Measurements from ENCODE around the gene MZF1. TPM values are rescaled to one million over a fixed set of nuclear protein-coding genes. Genes with fewer than 3 reads are reported as not detected.
"Not testable (repeated sequence)": the region's sequence is repeated elsewhere in the genome, so short reads cannot be mapped to it uniquely, and the experiment has no call there.

Gene MZF1
- polyA plus RNA-seq, 1 donor (not counting 4 experiments of a cell fraction or from before 2014, with no cell fraction given): 7.4 TPM

GRCh38 chr19:58543826-58544590 is 29.1 kb downstream of the MZF1 start, which contains the start of gene TRIM28:
TRIM28 (plus strand) TSS chr19:58544064; CDS start chr19:58544758, 694 bp downstream.
- H3K4me2 ChIP-seq (ENCODE audit: control insufficient read depth, extremely low read depth, insufficient read depth, low read depth, low read length): peak within 1 kb of the TSS; percentile 97
- no peaks in the 10 kb centered on the region for H3K9me3 ChIP-seq (ENCODE audit: control insufficient read depth, low read depth, low read length)
- peaks cover 23 to 33% of the 10 kb centered on the region in 2 experiments for H3K36me3 ChIP-seq (ENCODE audit: control insufficient read depth in 2 of 2, extremely low read depth in 1 of 2, insufficient read depth in 2 of 2, low read length in 2 of 2)
- peaks cover 9% of the 10 kb centered on the region for H3K9me1 ChIP-seq (ENCODE audit: control insufficient read depth, extremely low read depth, insufficient read depth, low read length)
- H3K27me3 ChIP-seq (ENCODE audit: control insufficient read depth, extremely low read depth, insufficient read depth, low read length): peaks cover 7% of the 10 kb centered on the region
- peaks cover 37% of the 10 kb centered on the region for H4K20me1 ChIP-seq (ENCODE audit: control insufficient read depth, extremely low read depth, insufficient read depth, low read length)
- peak within 1 kb of the TSS; percentile 80 for H2AFZ ChIP-seq (ENCODE audit: control insufficient read depth, low read length)
- TF ChIP-seq EZH2 (IDR thresholded peaks at IDR 0.05; ENCODE audit: low read length) (no peak), CTCF (optimal IDR thresholded peaks at IDR 0.05 in 1 of 3, IDR thresholded peaks at IDR 0.05 in 1 of 3, conservative IDR thresholded peaks at IDR 0.05 in 1 of 3; ENCODE audit: extremely low read depth in 1 of 3, insufficient read depth in 2 of 3, low read length in 3 of 3) (no peak)
- FAIRE-seq (peak; percentile 57), DNase-seq (ENCODE audit: low read depth, low spot score) (peak; percentile 90)
- dilution Hi-C loops (cut with MboI; ENCODE audit: extremely low pct_ligation_motif_present, low sequenced_read_pairs): no loop called here
- H3K79me2 ChIP-seq (ENCODE audit: control insufficient read depth, insufficient read depth, low read length): peaks cover 44% of the 10 kb centered on the region
- H3K4me3 ChIP-seq (ENCODE audit: control insufficient read depth in 2 of 3, extremely low read depth in 1 of 3, insufficient read depth in 2 of 3, low read depth in 1 of 3, low read length in 3 of 3): peak within 1 kb of the TSS; percentile 65 to 93 (median 83)
- peaks cover 16% of the 10 kb centered on the region for H3K4me1 ChIP-seq (ENCODE audit: control insufficient read depth, extremely low read depth, insufficient read depth, low read length)
- peak within 1 kb of the TSS; percentile 89 for H3K9ac ChIP-seq (ENCODE audit: control insufficient read depth, extremely low read depth, insufficient read depth, low read length)
- peak within 1 kb of the TSS; percentile 89 for H3K27ac ChIP-seq (ENCODE audit: control insufficient read depth, insufficient read depth, low read length)

GRCh38 chr19:58542641-58543372 is 30.3 kb downstream of the MZF1 start:
- not testable (repeated sequence) for H3K4me3 ChIP-seq (ENCODE audit: control insufficient read depth in 2 of 3, extremely low read depth in 1 of 3, insufficient read depth in 2 of 3, low read depth in 1 of 3, low read length in 3 of 3); FAIRE-seq

GRCh38 chr19:58539169-58539559 is 34.0 kb downstream of the MZF1 start:
- H3K4me2 ChIP-seq (ENCODE audit: control insufficient read depth, extremely low read depth, insufficient read depth, low read depth, low read length); FAIRE-seq; H3K79me2 ChIP-seq (ENCODE audit: control insufficient read depth, insufficient read depth, low read length); H3K9me1 ChIP-seq (ENCODE audit: control insufficient read depth, extremely low read depth, insufficient read depth, low read length); dilution Hi-C loops (cut with MboI; ENCODE audit: extremely low pct_ligation_motif_present, low sequenced_read_pairs); H4K20me1 ChIP-seq (ENCODE audit: control insufficient read depth, extremely low read depth, insufficient read depth, low read length); H3K4me3 ChIP-seq (ENCODE audit: control insufficient read depth in 2 of 3, extremely low read depth in 1 of 3, insufficient read depth in 2 of 3, low read depth in 1 of 3, low read length in 3 of 3); H3K36me3 ChIP-seq (ENCODE audit: control insufficient read depth in 2 of 2, extremely low read depth in 1 of 2, insufficient read depth in 2 of 2, low read length in 2 of 2); H3K4me1 ChIP-seq (ENCODE audit: control insufficient read depth, extremely low read depth, insufficient read depth, low read length); H3K27ac ChIP-seq (ENCODE audit: control insufficient read depth, insufficient read depth, low read length); DNase-seq (ENCODE audit: low read depth, low spot score); H2AFZ ChIP-seq (ENCODE audit: control insufficient read depth, low read length); H3K9me3 ChIP-seq (ENCODE audit: control insufficient read depth, low read depth, low read length): not testable (repeated sequence)
- H3K27me3 ChIP-seq (ENCODE audit: control insufficient read depth, extremely low read depth, insufficient read depth, low read length): peaks cover 11% of the 10 kb centered on the region
- H3K9ac ChIP-seq (ENCODE audit: control insufficient read depth, extremely low read depth, insufficient read depth, low read length): peak overlapping the region; percentile 52

More at GRCh38 chr19:58542641-58543372, 30.3 kb downstream of the MZF1 start:
- H3K27ac ChIP-seq (ENCODE audit: control insufficient read depth, insufficient read depth, low read length); dilution Hi-C loops (cut with MboI; ENCODE audit: extremely low pct_ligation_motif_present, low sequenced_read_pairs); DNase-seq (ENCODE audit: low read depth, low spot score); H3K9me3 ChIP-seq (ENCODE audit: control insufficient read depth, low read depth, low read length); H3K9me1 ChIP-seq (ENCODE audit: control insufficient read depth, extremely low read depth, insufficient read depth, low read length); H3K4me2 ChIP-seq (ENCODE audit: control insufficient read depth, extremely low read depth, insufficient read depth, low read depth, low read length); H3K9ac ChIP-seq (ENCODE audit: control insufficient read depth, extremely low read depth, insufficient read depth, low read length); H2AFZ ChIP-seq (ENCODE audit: control insufficient read depth, low read length): not testable (repeated sequence)
- Histone ChIP-seq H3K4me1 (ENCODE audit: control insufficient read depth, extremely low read depth, insufficient read depth, low read length) (peaks cover 22% of the 10 kb centered on the region), H3K36me3 (ENCODE audit: control insufficient read depth in 2 of 2, extremely low read depth in 1 of 2, insufficient read depth in 2 of 2, low read length in 2 of 2) (peaks cover 15 to 21% of the 10 kb centered on the region in 2 experiments), H3K79me2 (ENCODE audit: control insufficient read depth, insufficient read depth, low read length) (peaks cover 32% of the 10 kb centered on the region), H4K20me1 (ENCODE audit: control insufficient read depth, extremely low read depth, insufficient read depth, low read length) (peaks cover 29% of the 10 kb centered on the region), H3K27me3 (ENCODE audit: control insufficient read depth, extremely low read depth, insufficient read depth, low read length) (peaks cover 11% of the 10 kb centered on the region)

Measured in keratinocyte (primary cell).